ENCODE results near the gene PHAF1.
A peak's percentile ranks its signal among the peaks of the same experiment; 100 is the strongest.

Gene PHAF1

GRCh38 chr16:67148221-67148620 lies 38.5 kb downstream of the PHAF1 start:
- DNase-seq = no peak

GRCh38 chr16:67148656-67149275 lies 39.0 kb downstream of the PHAF1 start:
- no peak for DNase-seq

GRCh38 chr16:67149276-67150046 lies 39.7 kb downstream of the PHAF1 start:
- DNase-seq = no peak

GRCh38 chr16:67150047-67150832 lies 40.5 kb downstream of the PHAF1 start:
- DNase-seq = peak; percentile 63

GRCh38 chr16:67150833-67151396 lies 41.2 kb downstream of the PHAF1 start, which contains the start of gene B3GNT9:
Gene B3GNT9, minus strand, starts transcription at chr16:67150998. Its CDS starts 513 bp downstream, at chr16:67150485.
- peak; percentile 68 for DNase-seq

GRCh38 chr16:67151431-67152097 lies 41.8 kb downstream of the PHAF1 start:
- no peak for DNase-seq

- DNase-seq = no peak
Observed at GRCh38 chr16:67154578-67155294, 45.0 kb downstream of the PHAF1 start.

- DNase-seq = peak; percentile 56
Observed at GRCh38 chr16:67155295-67156142, 45.8 kb downstream of the PHAF1 start.

- DNase-seq = no peak
Observed at GRCh38 chr16:67156143-67156844, 46.6 kb downstream of the PHAF1 start.

- DNase-seq = no peak
Observed at GRCh38 chr16:67157106-67157748, 47.5 kb downstream of the PHAF1 start.

- no peak for DNase-seq
Observed at GRCh38 chr16:67157892-67158635, 48.3 kb downstream of the PHAF1 start.

- DNase-seq = no peak
Observed at GRCh38 chr16:67158637-67159600, 49.2 kb downstream of the PHAF1 start.

GRCh38 chr16:67161595-67162058 lies 51.9 kb downstream of the PHAF1 start:
- DNase-seq = no peak

- DNase-seq = no peak
Observed at GRCh38 chr16:67162506-67163163, 52.9 kb downstream of the PHAF1 start.

GRCh38 chr16:67163164-67163998 lies 53.6 kb downstream of the PHAF1 start:
- DNase-seq = no peak

GRCh38 chr16:67163999-67164558 lies 54.3 kb downstream of the PHAF1 start:
- no peak for DNase-seq
